Stimulated activated CD4-positive, alpha-beta T cell treated with anti-CD3 and anti-CD28 coated beads, Interleukin-2, amount 100 ng/mL, for 48 hours (primary cell): ENCODE results near the gene DSCAML1.

Source experiments
- DNase-seq, 2 donors: peaks; one replicate each; pipeline ENCODE4 v3.0.0-alpha.2; 2020

The DSCAML1 gene

GRCh38 chr11:117686711-117687110, 110.3 kb downstream of the DSCAML1 start:
- DNase-seq: no peak

GRCh38 chr11:117685566-117685965, 111.5 kb downstream of the DSCAML1 start:
- DNase-seq: no peak

DNA sequence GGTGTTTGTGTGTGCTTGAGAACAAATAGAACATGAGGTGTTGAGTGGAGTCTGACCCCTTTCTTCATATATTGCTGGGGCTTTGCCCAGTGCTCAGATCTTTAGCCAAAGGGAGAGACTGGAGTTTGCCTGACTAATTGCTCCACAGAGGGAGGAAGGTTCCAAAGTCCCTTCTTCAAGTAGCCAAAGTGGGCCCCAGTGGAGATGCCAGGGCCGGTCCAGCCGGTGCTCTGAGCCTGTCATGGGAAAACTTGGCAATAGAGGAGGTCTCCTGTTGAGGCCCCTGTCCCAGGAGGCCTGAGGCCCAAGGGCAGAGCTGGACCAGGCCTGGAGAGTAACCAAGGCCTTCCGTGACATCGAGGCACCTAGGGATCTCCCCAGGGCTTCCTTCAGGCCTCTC, 112.3 kb downstream of the DSCAML1 start:
- DNase-seq: no peak

DNA sequence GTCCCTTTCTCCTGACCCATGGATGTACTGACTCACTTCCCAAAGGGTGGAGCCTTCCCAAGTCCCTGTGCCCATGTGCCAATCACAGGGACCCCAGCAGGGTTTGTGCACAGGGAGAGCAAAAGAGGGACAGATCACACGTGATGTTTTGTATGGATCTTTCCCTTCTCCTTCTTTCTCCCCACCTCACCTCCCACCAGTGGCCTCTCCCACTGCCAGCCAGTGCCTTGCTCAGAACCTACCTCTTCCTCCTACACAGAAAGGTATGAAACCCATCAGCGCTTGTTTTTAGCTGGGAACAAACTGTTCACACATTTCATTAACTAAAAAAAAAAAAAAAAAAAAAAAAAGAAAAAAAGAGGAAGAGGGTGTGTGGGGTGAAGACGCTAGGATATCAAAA, 112.9 kb downstream of the DSCAML1 start:
- no peak for DNase-seq

DNA sequence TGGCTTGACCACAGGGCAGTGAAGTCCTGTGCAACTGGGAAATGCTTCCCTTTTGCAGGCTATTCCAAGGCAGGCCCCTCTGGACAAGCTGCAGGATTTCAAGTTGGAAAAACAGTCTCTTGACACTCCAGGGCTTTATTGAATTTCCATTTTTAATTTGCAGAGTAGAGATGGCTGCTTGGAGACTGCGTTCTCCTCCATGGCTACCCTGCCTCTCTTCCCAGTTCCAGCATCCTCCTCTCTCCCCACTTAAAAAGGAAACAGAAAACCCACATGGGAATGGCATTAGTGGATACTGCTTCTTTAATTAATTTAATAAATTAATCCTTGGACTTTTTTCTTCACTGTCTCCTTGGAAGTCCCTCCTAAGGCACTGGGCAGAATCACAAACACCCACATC, 115.6 kb downstream of the DSCAML1 start:
- DNase-seq: no peak

DNA sequence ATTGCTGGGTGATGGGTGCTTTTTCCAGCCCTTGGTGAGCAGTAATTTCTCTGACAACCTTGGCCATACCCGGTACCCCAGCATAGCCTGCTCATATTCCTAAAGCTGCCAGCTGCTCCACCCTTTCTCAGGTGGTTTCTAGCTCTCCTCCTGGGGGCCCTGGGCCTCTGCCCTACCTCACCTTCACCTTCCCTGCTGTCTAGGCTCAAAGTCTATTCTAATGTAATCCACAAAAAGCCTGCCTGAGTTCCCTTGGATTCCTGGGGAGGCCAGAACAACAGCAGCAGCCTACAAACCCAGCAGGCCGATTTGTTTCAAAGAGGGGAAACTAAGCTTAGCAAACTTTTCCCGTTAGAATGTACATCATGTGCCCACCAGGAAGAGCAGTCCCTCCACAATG, 117.6 kb downstream of the DSCAML1 start:
- no peak for DNase-seq

- no peak for DNase-seq
Observed at GRCh38 chr11:117678658-117679406, 118.2 kb downstream of the DSCAML1 start.

GRCh38 chr11:117677729-117678310, 119.2 kb downstream of the DSCAML1 start:
- DNase-seq: no peak

DNA sequence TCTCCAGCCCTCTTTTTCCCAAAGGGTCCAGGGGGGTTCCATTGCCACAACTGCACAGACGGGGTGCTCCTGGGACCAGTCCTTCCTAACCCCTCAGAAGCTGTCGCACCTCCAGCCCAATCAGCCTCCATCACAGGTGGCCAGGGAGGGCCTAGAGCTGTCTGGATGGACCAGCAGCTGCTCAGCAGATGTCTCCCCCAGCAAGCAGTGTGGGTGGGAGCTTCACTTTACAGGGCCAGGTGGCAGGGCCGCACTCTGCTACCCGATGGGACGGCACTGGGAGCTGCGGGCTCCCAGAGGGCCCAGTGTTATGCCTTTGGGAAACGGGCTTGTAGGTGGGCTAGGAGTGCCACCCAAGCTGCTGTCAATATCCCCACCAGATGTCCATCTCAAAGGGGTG, 120.5 kb downstream of the DSCAML1 start:
- no peak for DNase-seq

- no peak for DNase-seq
Observed at GRCh38 chr11:117673602-117674001, 123.4 kb downstream of the DSCAML1 start.

GRCh38 chr11:117671370-117671769, 125.6 kb downstream of the DSCAML1 start:
- DNase-seq: no peak

DNA sequence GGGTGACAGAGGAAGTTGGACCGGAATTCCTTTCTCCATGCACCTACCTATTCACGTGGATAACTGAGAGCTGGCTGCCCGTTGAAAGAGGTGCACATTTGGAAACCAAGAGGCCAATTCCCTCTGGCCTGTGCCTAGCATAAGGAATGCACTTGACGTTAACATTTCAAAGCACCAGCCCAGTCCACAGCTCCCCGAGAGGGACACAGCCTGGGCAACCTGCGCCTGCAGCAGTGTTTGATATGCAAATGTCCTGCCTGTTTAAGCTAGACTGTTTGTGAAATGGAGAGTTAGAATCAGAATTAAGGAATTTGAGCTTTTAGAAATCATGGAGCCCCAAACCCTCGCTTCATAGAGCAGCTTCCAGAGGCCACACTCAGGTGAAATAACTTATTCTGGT, 126.1 kb downstream of the DSCAML1 start:
- DNase-seq: no peak

DNA sequence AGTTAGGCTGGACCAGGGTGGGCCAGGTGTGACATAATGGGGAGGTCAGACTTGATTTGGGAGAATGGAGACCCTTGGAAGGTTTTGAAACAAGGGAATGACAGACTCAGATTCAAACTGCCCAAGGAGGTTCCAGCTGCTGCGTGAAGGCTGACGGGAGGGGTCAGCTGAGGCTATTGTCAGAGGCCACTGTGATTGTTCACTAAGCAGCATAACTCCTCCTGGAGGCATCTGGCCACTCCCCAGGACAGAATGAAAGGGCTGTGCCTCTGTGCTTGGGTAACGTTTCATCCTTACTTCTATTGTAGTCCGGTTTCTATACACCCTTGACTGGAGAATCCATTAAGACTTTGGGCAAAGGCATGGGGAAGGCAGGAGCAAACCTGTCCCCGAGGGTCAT, 126.6 kb downstream of the DSCAML1 start:
- DNase-seq: no peak

- no peak for DNase-seq
Observed at GRCh38 chr11:117669616-117670015, 127.4 kb downstream of the DSCAML1 start.

GRCh38 chr11:117669062-117669461, 128.0 kb downstream of the DSCAML1 start:
- no peak for DNase-seq

DNA sequence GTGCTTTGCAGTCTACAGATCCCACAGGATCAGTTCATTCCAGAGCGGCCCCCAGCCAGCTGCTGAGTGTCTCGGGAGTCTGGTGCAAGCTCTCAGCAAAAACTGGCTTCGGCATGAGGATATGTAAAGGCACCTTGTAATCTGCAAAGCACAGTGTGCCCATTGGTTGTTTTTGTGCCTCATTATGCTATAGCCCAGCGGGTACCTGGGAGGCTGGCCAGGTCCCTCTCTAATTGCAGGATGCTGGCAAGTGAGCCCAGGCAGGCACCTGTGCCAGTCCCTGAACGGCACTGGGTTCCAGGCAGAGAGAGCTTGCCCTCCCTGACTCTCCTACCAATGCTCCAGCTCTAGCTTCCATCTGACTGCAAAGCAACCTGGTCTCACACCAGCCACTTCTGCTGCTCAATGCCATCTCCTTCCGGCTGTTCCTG, 128.7 kb downstream of the DSCAML1 start:
- no peak for DNase-seq

DNA sequence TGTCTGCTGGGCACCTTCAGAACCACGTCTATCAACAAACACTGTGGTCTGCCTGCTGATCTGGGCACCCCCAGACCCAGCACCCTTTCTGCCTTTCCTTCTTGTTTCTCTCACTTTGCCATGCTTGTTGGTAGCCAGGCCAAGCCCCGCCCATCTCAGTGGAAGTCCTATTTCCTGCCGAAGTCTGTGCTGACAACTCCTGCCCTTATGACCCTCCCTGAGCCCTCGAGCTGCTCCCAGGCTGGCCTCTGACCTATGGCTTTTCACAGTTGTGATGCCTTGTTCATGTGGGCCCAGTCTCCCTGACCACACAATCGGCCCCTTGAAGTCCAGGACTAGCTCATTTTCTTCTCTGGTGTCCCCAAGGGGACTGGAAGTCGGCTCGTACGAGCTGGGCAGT, 132.1 kb downstream of the DSCAML1 start:
- DNase-seq: no peak

DNA sequence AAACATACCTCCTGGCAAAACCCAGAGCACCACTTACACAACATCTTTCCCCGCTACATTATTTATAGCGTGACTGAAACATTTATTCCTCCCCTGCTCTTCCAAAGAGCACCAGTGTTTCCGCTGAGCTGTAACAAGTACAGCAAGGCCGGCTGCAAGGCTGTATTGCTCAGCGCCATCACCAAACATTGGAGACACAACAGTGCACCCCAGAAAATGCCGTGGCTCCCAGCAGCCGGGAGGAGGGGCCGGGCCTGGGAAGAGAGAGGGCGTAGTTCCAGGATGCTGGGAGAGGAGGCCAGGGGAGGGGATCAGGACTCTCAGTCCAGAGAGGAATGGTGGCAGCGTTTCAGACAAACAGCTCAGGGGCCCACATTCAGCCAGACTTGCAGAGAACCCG, 133.2 kb downstream of the DSCAML1 start:
- DNase-seq: no peak

DNA sequence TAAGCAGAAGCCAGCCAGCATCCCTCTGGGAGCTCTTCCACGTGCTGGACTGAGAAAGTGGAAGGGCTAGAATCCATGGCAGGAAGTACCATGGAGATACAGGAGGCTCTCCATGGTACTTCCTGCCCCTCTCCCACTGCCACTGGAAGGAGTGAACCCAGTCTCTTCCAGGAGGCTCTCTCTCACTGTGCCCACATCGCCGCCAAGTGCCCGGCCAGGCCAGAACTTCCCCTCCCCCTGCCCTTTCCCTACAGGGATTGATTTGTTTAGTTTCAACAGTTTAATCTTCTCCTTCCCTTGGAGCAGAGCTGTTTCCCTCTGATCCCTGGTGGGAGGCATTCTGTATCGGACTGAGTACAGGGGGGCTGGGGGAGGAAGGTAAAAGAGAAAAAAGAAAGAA, 133.6 kb downstream of the DSCAML1 start:
- no peak for DNase-seq

DNA sequence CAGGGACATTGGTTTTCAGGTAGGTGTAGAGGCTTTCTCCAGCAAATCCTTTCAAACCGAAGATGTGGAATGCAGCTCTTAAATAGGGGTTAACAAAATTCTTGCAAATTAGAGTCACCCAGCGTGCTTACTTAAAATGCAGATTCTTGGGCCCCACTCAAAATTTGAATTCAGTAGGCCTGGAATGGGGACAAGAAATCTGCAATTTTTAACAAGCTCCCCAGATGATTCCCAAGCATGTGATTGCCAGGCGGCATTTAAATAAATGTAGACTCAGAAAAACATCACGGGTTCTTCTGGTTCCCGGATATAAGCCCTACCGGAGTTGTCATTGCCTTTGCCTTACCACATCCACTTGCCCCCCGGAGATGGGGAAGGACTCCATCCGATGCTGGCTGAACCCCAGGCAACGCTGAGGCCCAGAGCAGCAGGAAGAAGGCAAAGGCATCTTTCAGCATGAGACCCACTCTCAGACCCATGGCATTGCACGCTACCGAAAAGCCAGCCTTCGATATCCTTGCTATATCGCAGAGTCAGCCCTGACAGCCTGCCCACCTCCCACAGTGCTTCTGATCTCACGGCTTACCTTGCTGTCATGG, 134.2 kb downstream of the DSCAML1 start:
- DNase-seq: no peak

GRCh38 chr11:117662255-117662654, 134.8 kb downstream of the DSCAML1 start:
- DNase-seq: no peak

DNA sequence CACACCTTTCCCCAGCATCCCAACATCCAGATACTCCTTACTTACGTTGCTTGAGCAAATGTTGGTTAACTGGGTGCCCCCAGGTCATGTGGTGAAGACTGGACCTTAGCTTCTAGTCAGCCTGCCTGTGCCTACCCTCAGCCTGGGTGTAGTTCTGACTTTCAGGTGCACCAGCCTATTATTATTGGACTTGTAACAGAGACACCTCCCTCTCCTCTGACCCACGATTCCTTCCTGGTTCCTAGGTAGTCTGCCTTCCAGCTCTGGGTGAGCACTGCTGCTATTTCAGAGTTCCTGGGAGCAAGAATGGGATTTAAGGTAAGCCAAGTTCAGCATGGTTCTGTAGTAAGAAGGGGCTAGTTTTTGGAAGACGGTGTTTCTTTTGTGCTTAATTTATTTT, 138.2 kb downstream of the DSCAML1 start:
- no peak for DNase-seq

DNA sequence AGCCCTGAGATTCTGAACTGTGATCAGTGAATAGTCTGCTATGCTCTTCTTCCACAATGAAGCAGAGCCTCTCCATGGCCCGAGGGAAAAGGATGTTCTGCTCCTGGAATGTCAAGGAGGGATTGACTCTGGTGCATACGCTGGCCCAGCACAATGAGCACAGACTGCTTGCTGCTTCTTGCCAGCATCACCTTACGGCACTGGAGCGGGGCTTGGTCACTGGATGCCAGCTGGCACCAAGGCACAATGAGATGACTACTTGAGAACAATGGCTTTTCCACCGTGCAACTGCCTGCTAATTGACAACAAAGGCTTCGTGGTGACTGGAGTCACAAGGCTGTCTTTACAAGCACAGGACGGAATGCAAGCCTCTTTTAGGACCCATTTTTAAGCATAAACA, 139.2 kb downstream of the DSCAML1 start:
- DNase-seq: no peak
